NCI-H460 (cell line): ENCODE data around the gene TF. TPM values are rescaled to one million over a fixed set of nuclear protein-coding genes. Genes with fewer than 3 reads are reported as not detected.
A peak's percentile ranks its signal among the peaks of the same experiment; 100 is the strongest.

Experiments
- DNase-seq: peaks from one replicate; pipeline ENCODE4 v3.0.0-alpha.2; 2016; ENCODE audit warnings: low read depth; ENCODE audit errors: extremely low read depth
- total RNA-seq: library from RNA; depleted of rRNA; stranded (reverse); fragments of >200 nt; shearing (Covaris generic); gene quantifications from 2 replicates; pipeline ENCODE4 v1.2.3, GENCODE V29; 2014

The TF gene
- total RNA-seq, 1 experiment from 2014 or later = under 0.01 TPM

GRCh38 chr3:133803469-133803868 lies 57.3 kb downstream of the TF start:
- no peak for DNase-seq

- DNase-seq = no peak
Observed at GRCh38 chr3:133804896-133805295, 58.7 kb downstream of the TF start.

GRCh38 chr3:133805384-133805701 lies 59.1 kb downstream of the TF start:
- no peak for DNase-seq

GRCh38 chr3:133805702-133806475 lies 59.7 kb downstream of the TF start, which contains the start of gene SRPRB:
Gene SRPRB, plus strand, starts transcription at chr3:133805815. Its CDS starts 34 bp downstream, at chr3:133805849.
- DNase-seq = peak; percentile 87

- DNase-seq = no peak
Observed at GRCh38 chr3:133812872-133813271, 66.7 kb downstream of the TF start.

GRCh38 chr3:133815386-133815785 lies 69.2 kb downstream of the TF start:
- DNase-seq = no peak

GRCh38 chr3:133820129-133820528 lies 73.9 kb downstream of the TF start:
- DNase-seq = no peak

- DNase-seq = no peak
Observed at GRCh38 chr3:133820889-133821675, 74.9 kb downstream of the TF start.

- DNase-seq = peak; percentile 54
Observed at GRCh38 chr3:133821767-133822638, 75.8 kb downstream of the TF start.

GRCh38 chr3:133824961-133825485 lies 78.8 kb downstream of the TF start:
- DNase-seq = no peak

GRCh38 chr3:133825969-133826727 lies 80.0 kb downstream of the TF start:
- DNase-seq = no peak

GRCh38 chr3:133827136-133827535 lies 80.9 kb downstream of the TF start:
- no peak for DNase-seq

GRCh38 chr3:133827684-133828083 lies 81.5 kb downstream of the TF start:
- DNase-seq = no peak

GRCh38 chr3:133828576-133829309 lies 82.5 kb downstream of the TF start:
- DNase-seq = no peak

- no peak for DNase-seq
Observed at GRCh38 chr3:133829310-133829707, 83.1 kb downstream of the TF start.

GRCh38 chr3:133830071-133830470 lies 83.9 kb downstream of the TF start:
- DNase-seq = no peak

GRCh38 chr3:133831966-133832801 lies 86.0 kb downstream of the TF start:
- no peak for DNase-seq

- DNase-seq = no peak
Observed at GRCh38 chr3:133832802-133833144, 86.6 kb downstream of the TF start.

- no peak for DNase-seq
Observed at GRCh38 chr3:133833267-133833666, 87.1 kb downstream of the TF start.
